ENCODE data around the gene GLMN.
"Not testable (repeated sequence)": the region's sequence is repeated elsewhere in the genome, so short reads cannot be mapped to it uniquely, and the experiment has no call there.

GLMN gene

DNA sequence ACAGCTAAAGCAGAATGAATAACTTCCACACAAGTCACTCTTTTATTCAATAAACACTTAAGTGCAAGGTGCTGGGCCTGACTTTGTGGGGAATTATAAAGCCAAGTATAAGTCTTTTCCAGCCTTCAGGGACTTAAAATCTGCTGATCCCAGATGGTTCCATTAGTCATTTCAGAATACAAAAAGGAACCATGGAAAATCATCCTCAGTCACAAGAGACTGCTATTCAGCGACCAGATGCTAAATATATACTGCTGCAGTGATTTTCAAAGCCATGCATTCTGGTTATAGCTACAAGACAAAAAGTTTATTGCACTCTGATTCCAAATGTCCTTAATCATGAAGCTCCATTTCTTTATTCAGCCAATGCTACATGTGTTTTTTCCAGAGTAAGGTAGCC, 25.7 kb downstream of the GLMN start:
- H3K79me2 ChIP-seq (ENCODE audit: control insufficient read depth, low read length): no peaks in the 10 kb centered on the region
- no peak overlapping the region for H3K27ac ChIP-seq (ENCODE audit: low read depth, low read length)
- H3K9me3 ChIP-seq (ENCODE audit: control insufficient read depth, insufficient read depth, low read length): no peaks in the 10 kb centered on the region
- H3K4me3 ChIP-seq (ENCODE audit: low read length): no peak overlapping the region
- no peak overlapping the region for H3K4me2 ChIP-seq (ENCODE audit: low read length)
- H3K36me3 ChIP-seq (ENCODE audit: control insufficient read depth, low read length): peaks cover 59% of the 10 kb centered on the region
- no peaks in the 10 kb centered on the region for H3K4me1 ChIP-seq (ENCODE audit: control insufficient read depth, low read length)
- TF ChIP-seq EZH2phosphoT487 (IDR thresholded peaks at IDR 0.05; ENCODE audit: borderline replicate concordance, low read length): no peak
- H3K27me3 ChIP-seq (ENCODE audit: control insufficient read depth, low read length): no peaks in the 10 kb centered on the region
- H3K9me2 ChIP-seq (replicated peaks; ENCODE audit: control insufficient read depth, low read length): no peaks in the 10 kb centered on the region
- no peaks in the 10 kb centered on the region for H4K20me1 ChIP-seq (ENCODE audit: control insufficient read depth, insufficient read depth, low read depth, low read length)
- H3F3A ChIP-seq (ENCODE audit: control insufficient read depth, insufficient read depth): no peaks in the 10 kb centered on the region

DNA sequence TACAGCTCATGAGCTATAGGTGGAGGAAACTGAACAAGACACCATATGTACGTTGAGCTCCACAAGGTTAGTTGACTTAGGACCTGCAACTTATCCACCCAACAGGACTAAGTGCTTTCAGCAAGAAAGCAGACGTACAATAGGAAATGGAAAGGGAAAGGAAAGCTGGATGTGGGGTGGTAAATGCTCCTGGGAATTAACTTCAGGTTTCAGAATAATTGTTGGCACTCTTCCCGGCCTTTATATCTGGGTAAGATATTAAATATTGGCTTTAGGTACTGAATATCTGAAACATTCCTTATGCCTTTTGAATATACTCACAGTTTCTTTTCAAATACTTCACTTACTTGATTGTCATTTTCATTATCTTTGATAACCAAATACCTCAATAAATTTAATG, 36.3 kb downstream of the GLMN start:
- no peak overlapping the region for H3K27ac ChIP-seq (ENCODE audit: low read depth, low read length)
- H3K4me1 ChIP-seq (ENCODE audit: control insufficient read depth, low read length): no peaks in the 10 kb centered on the region
- H3K79me2 ChIP-seq (ENCODE audit: control insufficient read depth, low read length): no peaks in the 10 kb centered on the region
- H3K4me2 ChIP-seq (ENCODE audit: low read length): no peak overlapping the region
- H3K4me3 ChIP-seq (ENCODE audit: low read length): no peak overlapping the region
- no peaks in the 10 kb centered on the region for H3K27me3 ChIP-seq (ENCODE audit: control insufficient read depth, low read length)
- no peaks in the 10 kb centered on the region for H3F3A ChIP-seq (ENCODE audit: control insufficient read depth, insufficient read depth)
- peaks cover 30% of the 10 kb centered on the region for H3K36me3 ChIP-seq (ENCODE audit: control insufficient read depth, low read length)
- TF ChIP-seq, protein P1, sequence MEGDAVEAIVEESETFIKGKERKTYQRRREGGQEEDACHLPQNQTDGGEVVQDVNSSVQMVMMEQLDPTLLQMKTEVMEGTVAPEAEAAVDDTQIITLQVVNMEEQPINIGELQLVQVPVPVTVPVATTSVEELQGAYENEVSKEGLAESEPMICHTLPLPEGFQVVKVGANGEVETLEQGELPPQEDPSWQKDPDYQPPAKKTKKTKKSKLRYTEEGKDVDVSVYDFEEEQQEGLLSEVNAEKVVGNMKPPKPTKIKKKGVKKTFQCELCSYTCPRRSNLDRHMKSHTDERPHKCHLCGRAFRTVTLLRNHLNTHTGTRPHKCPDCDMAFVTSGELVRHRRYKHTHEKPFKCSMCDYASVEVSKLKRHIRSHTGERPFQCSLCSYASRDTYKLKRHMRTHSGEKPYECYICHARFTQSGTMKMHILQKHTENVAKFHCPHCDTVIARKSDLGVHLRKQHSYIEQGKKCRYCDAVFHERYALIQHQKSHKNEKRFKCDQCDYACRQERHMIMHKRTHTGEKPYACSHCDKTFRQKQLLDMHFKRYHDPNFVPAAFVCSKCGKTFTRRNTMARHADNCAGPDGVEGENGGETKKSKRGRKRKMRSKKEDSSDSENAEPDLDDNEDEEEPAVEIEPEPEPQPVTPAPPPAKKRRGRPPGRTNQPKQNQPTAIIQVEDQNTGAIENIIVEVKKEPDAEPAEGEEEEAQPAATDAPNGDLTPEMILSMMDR (IDR thresholded peaks at IDR 0.05; ENCODE audit: low read depth, low read length, poor library complexity, severe bottlenecking): no peak
- TF ChIP-seq EZH2phosphoT487 (IDR thresholded peaks at IDR 0.05; ENCODE audit: borderline replicate concordance, low read length): no peak
- no peaks in the 10 kb centered on the region for H4K20me1 ChIP-seq (ENCODE audit: control insufficient read depth, insufficient read depth, low read depth, low read length)
- H3K9me2 ChIP-seq (replicated peaks; ENCODE audit: control insufficient read depth, low read length): no peaks in the 10 kb centered on the region
- no peaks in the 10 kb centered on the region for H3K9me3 ChIP-seq (ENCODE audit: control insufficient read depth, insufficient read depth, low read length)

DNA sequence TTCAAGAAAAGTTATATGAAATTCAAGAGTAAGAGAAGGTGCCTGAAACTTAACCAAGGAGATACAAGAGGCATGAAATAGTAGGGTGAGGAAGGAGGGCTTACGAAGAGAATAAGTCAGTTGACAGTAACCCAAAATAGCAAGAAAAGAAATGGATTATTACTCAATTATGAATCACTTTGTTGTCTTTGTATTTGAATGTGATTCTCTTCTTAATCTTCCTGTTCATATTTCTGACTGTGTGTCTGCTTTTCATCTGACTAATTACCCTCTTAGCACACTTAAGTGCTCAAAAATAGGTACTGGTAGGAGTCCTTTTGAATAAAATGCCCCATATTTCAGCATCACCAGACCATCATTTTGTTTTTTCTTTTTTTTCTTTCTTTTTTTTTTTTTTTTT, 39.4 kb downstream of the GLMN start:
- Histone ChIP-seq H3K27me3 (ENCODE audit: control insufficient read depth, low read length) (no peaks in the 10 kb centered on the region), H3K27ac (ENCODE audit: low read depth, low read length) (no peak overlapping the region), H3K79me2 (ENCODE audit: control insufficient read depth, low read length) (no peaks in the 10 kb centered on the region), H3K9me3 (ENCODE audit: control insufficient read depth, insufficient read depth, low read length) (no peaks in the 10 kb centered on the region), H3K9me2 (replicated peaks; ENCODE audit: control insufficient read depth, low read length) (no peaks in the 10 kb centered on the region), H3F3A (ENCODE audit: control insufficient read depth, insufficient read depth) (no peaks in the 10 kb centered on the region), H3K4me2 (ENCODE audit: low read length) (no peak overlapping the region), H3K4me3 (ENCODE audit: low read length) (no peak overlapping the region), H3K36me3 (ENCODE audit: control insufficient read depth, low read length) (peaks cover 26% of the 10 kb centered on the region), H4K20me1 (ENCODE audit: control insufficient read depth, insufficient read depth, low read depth, low read length) (no peaks in the 10 kb centered on the region), H3K4me1 (ENCODE audit: control insufficient read depth, low read length) (no peaks in the 10 kb centered on the region)
- TF ChIP-seq, protein P1 (IDR thresholded peaks at IDR 0.05; ENCODE audit: low read depth, low read length, poor library complexity, severe bottlenecking): no peak
- no peak for TF ChIP-seq EZH2phosphoT487 (IDR thresholded peaks at IDR 0.05; ENCODE audit: borderline replicate concordance, low read length)

DNA sequence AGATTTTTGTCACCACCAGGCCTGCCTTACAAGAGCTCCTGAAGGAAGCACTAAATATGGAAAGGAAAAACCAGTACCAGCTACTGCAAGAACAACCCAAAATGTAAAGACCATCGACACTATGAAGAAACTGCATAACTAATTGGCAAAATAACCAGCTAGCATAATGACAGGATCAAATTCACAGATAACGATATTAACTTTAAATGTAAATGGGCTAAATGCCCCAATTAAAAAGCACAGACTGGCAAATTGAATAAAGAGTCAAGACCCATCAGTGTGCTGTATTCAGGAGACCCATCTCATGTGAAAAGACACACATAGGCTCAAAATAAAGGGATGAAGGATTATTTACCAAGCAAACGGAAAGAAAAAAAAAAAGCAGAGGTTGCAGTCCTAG, 44.1 kb downstream of the GLMN start:
- H3K79me2 ChIP-seq (ENCODE audit: control insufficient read depth, low read length); H3K36me3 ChIP-seq (ENCODE audit: control insufficient read depth, low read length); H3K27ac ChIP-seq (ENCODE audit: low read depth, low read length); H3K9me3 ChIP-seq (ENCODE audit: control insufficient read depth, insufficient read depth, low read length); H3K9me2 ChIP-seq (replicated peaks; ENCODE audit: control insufficient read depth, low read length); H3K27me3 ChIP-seq (ENCODE audit: control insufficient read depth, low read length); H3K4me3 ChIP-seq (ENCODE audit: low read length); H3K4me2 ChIP-seq (ENCODE audit: low read length); H3K4me1 ChIP-seq (ENCODE audit: control insufficient read depth, low read length); H3F3A ChIP-seq (ENCODE audit: control insufficient read depth, insufficient read depth); H4K20me1 ChIP-seq (ENCODE audit: control insufficient read depth, insufficient read depth, low read depth, low read length): not testable (repeated sequence)

All from DOHH2 (cell line).